Osteoblast (primary cell): ENCODE measurements around the gene PACC1. TPM values are rescaled to one million over a fixed set of nuclear protein-coding genes. Genes with fewer than 3 reads are reported as not detected.

ENCODE experiments used
- DNase-seq: peaks from one replicate; pipeline ENCODE4 v3.0.0; 2011; ENCODE audit warnings: low spot score, mixed read lengths; ENCODE audit not compliant: insufficient read length; ENCODE audit errors: missing footprints
- H2AFZ ChIP-seq: 2 replicates; pipeline ENCODE4 v1.6.0; 2011; ENCODE audit warnings: mild to moderate bottlenecking, low read length
- H3K27ac ChIP-seq: 2 replicates; pipeline ENCODE4 v1.5.1; 2011; ENCODE audit warnings: mild to moderate bottlenecking, low read depth, low read length, moderate library complexity
- H3K27me3 ChIP-seq: 2 replicates; pipeline ENCODE4 v1.6.0; 2012; ENCODE audit warnings: mild to moderate bottlenecking, control low read depth, inconsistent platforms, low read length, moderate library complexity; ENCODE audit not compliant: insufficient read depth
- H3K36me3 ChIP-seq: 2 replicates; pipeline ENCODE4 v1.5.1; 2011; ENCODE audit warnings: mild to moderate bottlenecking, low read length, control low read depth, moderate library complexity; ENCODE audit not compliant: insufficient read depth
- H3K4me1 ChIP-seq: 2 replicates; pipeline ENCODE4 v1.5.1; 2011; ENCODE audit warnings: mild to moderate bottlenecking, low read length, control low read depth, moderate library complexity; ENCODE audit not compliant: insufficient read depth
- H3K4me2 ChIP-seq: 2 replicates; pipeline ENCODE4 v1.6.0; 2011; ENCODE audit warnings: mild to moderate bottlenecking, low read length; ENCODE audit not compliant: insufficient read depth
- H3K4me3 ChIP-seq: fragments of 200-600 bp; sonication (generic); 3 replicates; pipeline ENCODE4 v1.5.1; 2012; ENCODE audit warnings: mild to moderate bottlenecking, low read length, inconsistent platforms; ENCODE audit not compliant: insufficient read depth
- H3K79me2 ChIP-seq: 2 replicates; pipeline ENCODE4 v1.6.0; 2012; ENCODE audit warnings: mild to moderate bottlenecking, low read length, control low read depth, inconsistent platforms; ENCODE audit not compliant: insufficient read depth
- H3K9me3 ChIP-seq: 2 replicates; pipeline ENCODE4 v1.5.1; 2011; ENCODE audit warnings: low read depth, low read length, control low read depth
- H4K20me1 ChIP-seq: 2 replicates; pipeline ENCODE4 v1.6.0; 2012; ENCODE audit warnings: mild to moderate bottlenecking, low read length, control low read depth; ENCODE audit not compliant: insufficient read depth
- total RNA-seq: library from RNA; depleted of rRNA; stranded (reverse); fragments of >200 nt; gene quantifications from 2 replicates; pipeline ENCODE4 v1.2.3, GENCODE V29; 2012
- TF ChIP-seq, protein P1 (sequence below): IDR thresholded peaks from 2 replicates; pipeline ENCODE4 v1.5.1; 2011; ENCODE audit warnings: mild to moderate bottlenecking, low read depth, low read length, moderate library complexity; ENCODE audit errors: extremely low read depth

The PACC1 gene
- total RNA-seq: 6.5 and 7.1 TPM in 2 replicates

DNA sequence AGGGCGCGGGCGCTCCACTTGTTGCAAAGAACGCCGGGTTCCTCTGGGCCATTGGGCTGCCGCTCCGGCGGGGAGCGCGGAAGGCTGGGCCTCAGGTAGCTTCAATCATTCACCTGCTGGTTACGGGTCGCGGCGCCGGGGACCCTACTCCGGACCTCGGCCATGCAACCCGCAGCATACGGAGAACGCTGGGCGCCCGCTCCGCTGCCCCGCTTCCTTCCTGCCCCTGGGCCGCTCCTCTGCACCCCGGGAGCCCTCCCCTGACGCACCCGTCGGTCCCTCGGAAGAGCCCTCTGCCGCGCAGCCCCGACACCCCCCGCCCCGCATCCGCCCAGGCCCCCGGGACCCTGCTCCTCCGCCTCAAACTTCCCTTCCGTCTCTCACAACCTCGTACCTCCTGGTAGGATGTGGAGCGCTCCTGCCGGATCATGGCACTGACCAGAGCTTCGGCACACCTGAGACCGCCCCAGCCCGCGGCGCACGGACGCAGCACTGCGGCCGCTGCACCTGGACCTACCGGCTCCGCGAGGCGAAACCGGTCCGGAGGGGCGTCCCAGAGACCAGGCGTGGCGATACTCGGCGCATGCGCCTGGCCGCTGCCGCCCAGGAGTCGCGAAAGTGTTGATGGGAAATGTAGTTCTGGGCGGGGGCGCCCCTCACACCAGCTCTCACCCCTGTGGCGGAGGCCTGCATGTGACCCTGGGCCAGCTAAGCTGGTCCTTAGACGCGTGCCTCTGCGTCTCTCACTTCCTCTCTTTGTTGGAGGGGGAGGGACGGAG is at the start of gene PACC1:
PACC1 (minus strand) TSS at position 559 of the 779 bp plus-strand sequence; CDS start at position 430, 129 bp downstream.
- peak within 1 kb of the TSS; percentile 98 for H3K4me3 ChIP-seq
- H3K27me3 ChIP-seq: no peaks in the 10 kb centered on the region
- no peaks in the 10 kb centered on the region for H3K36me3 ChIP-seq
- peaks cover 2% of the 10 kb centered on the region for H3K4me1 ChIP-seq
- no peaks in the 10 kb centered on the region for H3K9me3 ChIP-seq
- peaks cover 6% of the 10 kb centered on the region for H4K20me1 ChIP-seq
- peaks cover 2% of the 10 kb centered on the region for H3K79me2 ChIP-seq
- H2AFZ ChIP-seq: peak within 1 kb of the TSS; percentile 96
- H3K27ac ChIP-seq: no peak within 1 kb of the TSS
- H3K4me2 ChIP-seq: peak within 1 kb of the TSS; percentile 79
- TF ChIP-seq, protein P1, sequence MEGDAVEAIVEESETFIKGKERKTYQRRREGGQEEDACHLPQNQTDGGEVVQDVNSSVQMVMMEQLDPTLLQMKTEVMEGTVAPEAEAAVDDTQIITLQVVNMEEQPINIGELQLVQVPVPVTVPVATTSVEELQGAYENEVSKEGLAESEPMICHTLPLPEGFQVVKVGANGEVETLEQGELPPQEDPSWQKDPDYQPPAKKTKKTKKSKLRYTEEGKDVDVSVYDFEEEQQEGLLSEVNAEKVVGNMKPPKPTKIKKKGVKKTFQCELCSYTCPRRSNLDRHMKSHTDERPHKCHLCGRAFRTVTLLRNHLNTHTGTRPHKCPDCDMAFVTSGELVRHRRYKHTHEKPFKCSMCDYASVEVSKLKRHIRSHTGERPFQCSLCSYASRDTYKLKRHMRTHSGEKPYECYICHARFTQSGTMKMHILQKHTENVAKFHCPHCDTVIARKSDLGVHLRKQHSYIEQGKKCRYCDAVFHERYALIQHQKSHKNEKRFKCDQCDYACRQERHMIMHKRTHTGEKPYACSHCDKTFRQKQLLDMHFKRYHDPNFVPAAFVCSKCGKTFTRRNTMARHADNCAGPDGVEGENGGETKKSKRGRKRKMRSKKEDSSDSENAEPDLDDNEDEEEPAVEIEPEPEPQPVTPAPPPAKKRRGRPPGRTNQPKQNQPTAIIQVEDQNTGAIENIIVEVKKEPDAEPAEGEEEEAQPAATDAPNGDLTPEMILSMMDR: no peak
- DNase-seq: peak; percentile 98

DNA sequence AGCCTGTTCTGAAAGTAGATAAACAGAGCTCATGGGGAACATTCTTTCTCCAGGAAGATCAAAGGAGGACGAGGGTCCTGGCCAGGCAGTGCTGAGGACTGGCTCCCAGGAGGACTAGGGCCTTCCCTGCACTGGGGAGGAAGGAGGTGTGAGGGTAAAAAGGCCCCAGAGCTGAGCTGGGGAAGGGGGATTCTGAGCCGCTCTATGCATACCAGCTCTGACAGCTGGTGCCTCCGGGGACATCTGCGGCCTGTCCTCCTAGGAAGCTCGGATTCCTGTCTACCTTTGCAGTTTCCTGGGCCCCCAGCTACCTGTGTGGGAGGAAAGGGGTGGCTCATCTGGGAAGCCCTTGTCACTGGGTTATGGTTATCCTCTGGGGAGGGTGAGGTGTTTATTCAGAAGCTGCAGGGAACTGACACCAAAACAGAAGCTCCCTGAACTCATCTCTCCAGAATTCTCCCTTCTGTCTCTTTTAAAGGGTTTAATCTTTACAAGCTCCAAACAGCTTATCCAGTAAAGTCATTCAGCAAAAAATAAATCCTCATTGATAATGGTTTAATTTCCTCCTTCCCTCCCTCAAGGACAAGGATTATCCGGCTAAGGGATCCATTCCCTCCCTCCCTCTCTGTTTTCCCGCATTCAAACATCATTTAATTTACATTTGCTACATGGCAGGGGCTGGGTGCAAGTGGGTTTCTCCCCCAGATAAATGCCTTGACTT is 49.0 kb upstream of the PACC1 start:
- no peak for DNase-seq
- TF ChIP-seq, protein P1: no peak
- Histone ChIP-seq H3K79me2 (no peaks in the 10 kb centered on the region), H3K36me3 (no peaks in the 10 kb centered on the region), H3K4me2 (no peak overlapping the region), H3K9me3 (no peaks in the 10 kb centered on the region), H3K27ac (no peak overlapping the region), H3K4me1 (no peaks in the 10 kb centered on the region), H4K20me1 (no peaks in the 10 kb centered on the region), H2AFZ (no peak overlapping the region), H3K4me3 (no peak overlapping the region), H3K27me3 (no peaks in the 10 kb centered on the region)

DNA sequence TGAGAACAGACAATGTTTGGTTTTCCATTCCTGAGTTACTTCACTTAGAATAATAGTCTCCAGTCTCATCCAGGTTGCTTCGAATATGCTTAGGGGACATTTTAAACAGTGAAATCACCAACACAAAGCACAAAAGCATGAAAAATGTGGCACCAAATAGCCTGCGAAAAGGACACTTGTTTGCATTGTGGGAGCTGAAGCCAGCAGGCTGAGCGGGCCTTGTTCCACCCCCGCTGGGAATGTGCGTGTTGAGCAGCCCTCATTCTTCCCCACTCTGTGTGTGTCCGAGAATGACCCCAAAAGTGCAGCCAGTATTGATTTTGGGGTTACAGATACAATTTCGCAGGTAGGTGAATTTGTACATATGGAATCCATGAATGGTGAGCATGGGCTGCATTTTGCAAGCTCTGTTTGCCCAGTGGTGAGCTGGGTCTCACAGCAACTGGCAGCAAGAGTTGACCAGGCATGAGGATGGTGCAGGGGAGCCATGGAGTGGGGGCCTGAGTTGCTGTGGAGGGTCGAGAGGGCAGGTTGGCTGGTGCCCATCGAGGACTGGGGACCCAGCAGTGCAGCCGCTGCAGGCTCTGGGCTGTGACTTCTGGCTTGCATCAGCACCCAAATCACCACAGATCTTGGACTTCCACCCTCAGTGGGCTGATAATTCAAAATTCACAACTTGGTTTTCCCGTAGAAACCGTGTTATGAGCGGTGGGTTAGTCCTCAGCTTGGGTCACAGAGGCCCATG is 47.4 kb upstream of the PACC1 start:
- Histone ChIP-seq H3K36me3 (no peaks in the 10 kb centered on the region), H4K20me1 (no peaks in the 10 kb centered on the region), H3K4me2 (no peak overlapping the region), H3K27me3 (no peaks in the 10 kb centered on the region), H3K4me3 (no peak overlapping the region), H3K9me3 (peaks cover 5% of the 10 kb centered on the region), H2AFZ (no peak overlapping the region), H3K4me1 (no peaks in the 10 kb centered on the region), H3K27ac (no peak overlapping the region), H3K79me2 (no peaks in the 10 kb centered on the region)
- DNase-seq: no peak
- TF ChIP-seq, protein P1: no peak
